ENCODE measurements around the gene MRGPRF.

DNA sequence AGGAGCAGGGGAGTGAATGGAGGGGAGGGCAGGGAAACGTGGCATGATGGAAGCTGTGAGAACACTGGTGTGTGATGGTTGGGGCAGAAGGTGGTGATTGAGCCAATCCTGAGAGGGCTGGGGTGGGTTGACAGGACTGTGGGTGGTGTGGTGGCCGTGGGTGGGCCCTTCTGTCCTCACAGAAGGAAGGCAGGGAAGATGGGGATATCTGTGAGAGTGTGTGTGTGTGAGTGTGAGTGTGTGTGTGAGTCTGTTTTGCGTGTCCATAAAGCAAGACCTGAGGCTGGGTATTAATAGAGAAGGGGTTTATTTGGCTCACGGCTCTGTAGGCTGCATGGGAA is 48.6 kb upstream of the MRGPRF start:
- TF ChIP-seq, protein P1, sequence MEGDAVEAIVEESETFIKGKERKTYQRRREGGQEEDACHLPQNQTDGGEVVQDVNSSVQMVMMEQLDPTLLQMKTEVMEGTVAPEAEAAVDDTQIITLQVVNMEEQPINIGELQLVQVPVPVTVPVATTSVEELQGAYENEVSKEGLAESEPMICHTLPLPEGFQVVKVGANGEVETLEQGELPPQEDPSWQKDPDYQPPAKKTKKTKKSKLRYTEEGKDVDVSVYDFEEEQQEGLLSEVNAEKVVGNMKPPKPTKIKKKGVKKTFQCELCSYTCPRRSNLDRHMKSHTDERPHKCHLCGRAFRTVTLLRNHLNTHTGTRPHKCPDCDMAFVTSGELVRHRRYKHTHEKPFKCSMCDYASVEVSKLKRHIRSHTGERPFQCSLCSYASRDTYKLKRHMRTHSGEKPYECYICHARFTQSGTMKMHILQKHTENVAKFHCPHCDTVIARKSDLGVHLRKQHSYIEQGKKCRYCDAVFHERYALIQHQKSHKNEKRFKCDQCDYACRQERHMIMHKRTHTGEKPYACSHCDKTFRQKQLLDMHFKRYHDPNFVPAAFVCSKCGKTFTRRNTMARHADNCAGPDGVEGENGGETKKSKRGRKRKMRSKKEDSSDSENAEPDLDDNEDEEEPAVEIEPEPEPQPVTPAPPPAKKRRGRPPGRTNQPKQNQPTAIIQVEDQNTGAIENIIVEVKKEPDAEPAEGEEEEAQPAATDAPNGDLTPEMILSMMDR (conservative IDR thresholded peaks at IDR 0.05; ENCODE audit: low read length) = no peak
- no peak for TF ChIP-seq EZH2phosphoT487 (IDR thresholded peaks at IDR 0.05; ENCODE audit: borderline replicate concordance)

All from Loucy (cell line).